NCI-H1105 treated with DMSO at 0.1 percent for 48 hours (cell line): ENCODE results near the gene NRXN3.

Experiments used
- DNase-seq: peaks from one replicate; lab custom pipeline; 2025; lab: John Stamatoyannopoulos, UW

The NRXN3 gene

DNA sequence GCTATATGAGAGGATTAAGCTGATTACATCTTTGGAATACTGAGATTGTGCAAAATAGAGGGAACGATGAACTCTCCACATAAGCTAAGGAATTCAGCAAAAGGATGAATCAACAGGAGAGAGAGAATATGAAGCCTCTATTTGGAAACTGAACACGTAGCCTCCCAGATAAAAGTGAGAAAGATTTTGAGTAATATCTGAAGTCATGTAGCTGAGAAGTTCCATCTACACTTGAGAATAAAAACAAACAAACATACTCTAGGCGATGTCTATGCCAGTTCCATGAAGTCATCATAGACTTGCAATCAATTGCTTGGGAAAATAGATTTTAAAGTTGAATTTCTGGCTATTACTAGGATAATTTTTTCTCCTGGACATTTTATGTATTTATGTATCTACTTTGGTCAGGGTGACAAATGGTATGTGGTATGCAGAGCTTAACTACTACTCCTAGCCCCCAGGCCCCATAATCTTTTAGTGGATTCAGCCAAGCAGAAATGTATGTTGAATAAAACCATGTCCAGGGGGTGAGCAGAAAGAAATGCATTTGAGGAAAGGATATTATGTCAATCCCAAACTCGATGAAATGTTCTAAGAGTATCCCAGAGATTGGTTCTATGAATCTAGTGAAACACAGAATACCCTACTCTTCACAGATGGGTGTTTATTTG lies 1413.7 kb downstream of the NRXN3 start:
- no peak for DNase-seq

DNA sequence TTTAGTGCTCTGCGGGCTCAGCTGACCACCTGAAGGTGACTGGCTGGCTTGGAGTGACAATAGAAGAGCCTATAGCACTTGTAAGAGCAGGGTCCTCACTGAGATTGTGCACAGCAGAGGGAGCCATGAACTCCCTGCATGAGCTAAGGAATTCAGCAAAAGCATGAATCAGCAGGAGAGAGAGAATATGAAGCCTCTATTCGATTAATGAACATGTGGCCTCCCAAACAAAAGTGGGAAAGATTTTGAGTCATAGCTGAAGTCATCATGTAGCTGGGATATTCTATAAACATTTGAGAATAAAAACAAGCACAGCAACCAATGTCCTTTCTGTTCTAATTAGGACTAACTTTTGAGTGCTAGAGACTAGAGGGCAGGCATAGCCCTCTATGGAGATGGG lies 1414.5 kb downstream of the NRXN3 start:
- no peak for DNase-seq

DNA sequence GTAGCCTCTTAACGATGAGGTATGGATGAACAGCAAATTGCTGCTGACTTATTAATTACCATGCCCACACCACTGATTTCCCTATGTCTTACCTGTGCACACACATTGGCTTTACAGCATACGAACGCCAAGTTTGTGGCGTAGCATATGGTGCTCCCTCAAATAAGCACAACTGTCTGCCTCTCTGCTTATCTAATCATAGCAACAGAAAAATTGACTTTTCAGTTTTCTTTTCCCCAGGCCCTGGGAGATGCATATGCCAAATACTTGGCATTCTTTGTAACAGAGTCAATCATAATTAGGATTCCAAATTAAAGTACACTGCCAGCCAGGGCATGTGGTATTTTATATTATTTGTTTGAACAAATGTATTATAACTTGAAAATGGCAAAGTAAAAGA lies 1415.7 kb downstream of the NRXN3 start:
- DNase-seq, result no peak

DNA sequence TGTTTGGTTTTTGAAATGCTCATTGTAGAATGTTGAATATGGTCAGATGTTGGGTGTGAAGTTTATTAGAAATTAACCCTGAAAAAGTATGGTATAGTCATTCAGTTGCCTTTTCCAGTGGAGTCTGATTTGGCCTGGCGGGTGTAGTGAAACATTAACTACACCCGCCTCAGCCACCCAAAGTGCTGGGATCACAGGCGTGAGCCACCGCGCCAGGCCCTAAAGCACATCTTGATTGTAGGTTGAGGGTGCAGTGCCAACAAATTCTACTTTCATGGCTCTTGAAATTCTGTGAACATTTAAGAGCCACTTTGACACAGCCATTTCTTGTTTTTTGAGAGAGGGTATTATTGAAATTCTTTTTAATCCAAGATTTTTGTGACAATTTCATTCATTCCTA lies 1416.2 kb downstream of the NRXN3 start:
- peak; percentile 16 for DNase-seq

DNA sequence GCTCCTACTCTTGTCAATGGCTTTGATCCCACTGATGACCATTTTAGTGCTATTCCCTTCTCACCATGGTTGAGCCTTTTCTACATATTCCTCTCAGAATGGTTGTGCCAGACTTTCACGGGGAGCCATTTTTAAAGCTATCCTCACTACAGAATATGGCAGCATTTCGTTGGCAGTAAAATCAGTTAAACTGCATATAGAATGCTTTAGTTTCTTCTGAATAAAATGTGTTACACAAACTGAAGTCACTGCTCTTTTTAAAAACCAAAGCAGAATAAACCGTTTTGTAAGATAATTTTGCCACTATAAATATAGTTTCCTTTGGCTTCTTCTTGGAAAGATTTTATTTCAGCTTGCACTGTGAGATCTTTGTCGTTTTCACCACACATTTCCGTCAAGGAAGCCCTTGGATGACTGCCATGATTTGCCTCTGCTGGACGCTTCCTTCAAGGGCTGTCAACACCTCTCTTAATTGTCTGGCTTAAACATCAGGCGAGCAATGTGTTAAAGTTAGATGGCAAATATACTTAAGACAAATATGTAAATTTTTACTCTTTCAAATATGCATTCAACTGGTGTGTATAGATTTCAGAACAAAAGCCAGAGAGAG lies 1416.9 kb downstream of the NRXN3 start:
- DNase-seq, result peak; percentile 9

DNA sequence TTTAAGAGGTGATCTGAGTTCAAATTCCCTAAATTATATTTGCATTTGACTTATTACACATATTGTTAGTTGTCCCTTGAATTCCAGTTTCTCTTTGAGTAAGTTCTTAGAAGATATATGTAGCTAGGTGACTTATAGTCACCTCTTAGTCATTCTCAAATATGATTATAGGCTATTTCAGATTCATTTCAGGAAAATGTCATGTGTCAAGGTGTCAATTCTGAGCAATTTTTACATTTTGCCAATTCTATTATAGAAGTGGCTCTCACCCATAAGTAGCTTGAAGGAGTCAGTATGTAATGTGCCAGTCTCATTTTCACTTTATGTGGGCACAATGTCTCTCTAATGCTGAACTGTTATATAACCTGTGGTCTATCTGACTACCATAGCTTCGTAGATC lies 1417.7 kb downstream of the NRXN3 start:
- no peak for DNase-seq

DNA sequence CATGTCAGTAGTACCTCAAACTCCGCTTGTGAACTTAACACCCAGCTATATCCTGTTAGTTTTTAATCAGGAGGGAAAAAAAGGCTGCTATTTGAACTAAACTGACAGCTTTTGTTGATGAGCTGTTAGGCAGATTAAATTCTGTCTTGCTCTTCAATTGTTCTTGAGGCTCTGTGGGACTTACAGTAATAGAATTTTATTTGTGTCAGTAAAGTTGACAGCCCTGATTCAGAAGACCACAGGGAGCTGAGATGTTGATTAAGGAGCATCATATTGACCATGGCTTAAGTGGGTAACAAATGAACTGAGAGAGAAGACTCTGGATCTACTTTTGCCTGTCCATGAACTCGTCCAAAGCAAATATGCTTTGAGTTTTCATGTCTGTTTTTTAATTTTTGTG lies 1418.2 kb downstream of the NRXN3 start:
- no peak for DNase-seq

DNA sequence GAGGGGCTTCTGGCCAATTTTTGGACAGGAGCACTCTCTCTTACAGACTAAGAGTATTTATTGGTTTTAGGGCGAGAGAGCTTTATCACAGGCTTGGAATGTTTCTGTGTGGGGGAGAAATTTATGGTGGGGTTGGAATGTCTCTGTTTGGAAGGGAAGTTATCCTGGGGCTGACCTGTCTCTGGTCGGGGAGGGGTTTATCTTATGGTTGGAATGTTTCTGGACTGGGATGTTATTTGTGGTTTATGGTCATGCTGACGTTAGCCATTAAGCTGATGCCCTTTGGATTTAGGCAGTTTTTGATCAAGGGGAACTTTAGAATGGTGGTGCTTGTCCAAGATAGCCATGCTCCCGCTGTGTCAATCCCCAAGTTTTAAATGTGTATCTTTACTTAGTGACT lies 1426.4 kb downstream of the NRXN3 start:
- DNase-seq, result no peak

DNA sequence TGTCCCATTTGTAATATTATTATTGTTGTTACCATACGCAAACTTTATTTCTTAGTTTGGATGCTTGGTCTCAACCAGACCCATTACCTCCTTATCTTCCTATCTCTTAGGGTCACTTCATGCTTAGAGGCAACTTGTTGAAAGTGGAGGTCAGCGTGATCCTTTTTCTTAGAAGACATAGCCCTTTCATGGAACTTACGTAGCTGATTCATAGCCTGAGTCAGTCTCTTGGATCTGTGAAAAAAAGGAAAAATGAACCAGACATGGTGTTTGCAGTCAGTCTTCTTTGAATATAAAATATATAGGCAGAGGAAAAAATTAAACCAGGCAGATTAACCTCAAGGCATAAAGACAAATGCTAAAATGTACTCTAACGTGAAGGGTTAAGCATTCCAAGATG lies 1427.4 kb downstream of the NRXN3 start:
- DNase-seq, result no peak

DNA sequence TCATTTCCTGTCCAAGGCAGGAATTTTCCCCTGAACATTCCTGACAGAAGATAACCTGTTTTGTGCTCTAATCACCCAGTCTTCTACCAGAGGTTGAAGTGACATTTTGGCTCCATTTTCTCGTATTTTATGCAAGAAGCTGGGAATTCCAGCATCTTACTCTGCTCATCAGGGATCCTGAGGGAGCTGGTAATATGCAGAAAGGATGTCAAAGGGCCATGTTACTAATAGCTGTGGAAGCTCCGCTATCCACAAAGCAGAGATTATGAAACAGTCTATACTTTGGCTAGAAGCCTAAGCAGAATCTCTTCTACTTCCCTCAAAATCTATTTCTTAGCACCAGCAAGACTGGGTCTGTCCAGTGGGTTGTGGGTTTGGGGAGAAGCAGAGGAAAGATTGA lies 1428.2 kb downstream of the NRXN3 start:
- DNase-seq, result no peak

DNA sequence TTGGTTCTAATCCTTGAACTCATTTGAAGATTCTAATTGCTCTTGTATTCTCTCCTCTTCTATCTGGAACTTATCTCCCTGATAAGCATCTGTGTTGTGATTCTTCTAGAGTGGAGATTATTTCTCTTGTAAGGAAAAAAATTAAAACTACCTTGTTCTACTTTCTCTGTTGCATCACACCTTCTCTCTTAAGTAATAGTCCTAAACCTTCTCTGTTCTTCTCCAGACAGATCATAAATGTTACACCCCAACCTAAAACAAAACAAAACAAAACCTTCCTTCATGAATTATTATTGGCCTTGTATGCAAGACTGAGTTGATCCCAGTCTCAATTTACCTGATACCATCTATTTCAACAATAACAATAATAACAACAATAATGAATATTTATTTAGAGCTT lies 1429.1 kb downstream of the NRXN3 start:
- DNase-seq, result no peak

DNA sequence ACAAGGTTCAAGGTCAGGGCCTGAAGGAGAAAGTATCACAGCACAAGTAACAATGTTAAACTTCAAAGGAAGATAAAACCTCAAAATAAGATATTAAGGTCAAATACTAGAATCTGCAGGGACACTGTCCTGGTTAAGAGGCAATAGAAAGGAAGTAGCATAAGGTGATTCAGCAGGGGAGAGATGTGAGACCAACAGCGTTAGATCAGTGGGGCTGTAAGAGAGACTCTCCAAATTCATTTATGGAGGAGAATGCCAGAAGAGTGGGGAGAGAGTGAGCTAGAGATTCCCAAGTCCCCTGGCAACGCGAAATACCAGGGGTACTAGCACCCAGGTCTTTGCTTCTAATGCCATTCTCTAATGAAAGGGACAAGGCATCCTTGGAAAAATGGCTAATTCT lies 1430.2 kb downstream of the NRXN3 start:
- DNase-seq, result no peak

DNA sequence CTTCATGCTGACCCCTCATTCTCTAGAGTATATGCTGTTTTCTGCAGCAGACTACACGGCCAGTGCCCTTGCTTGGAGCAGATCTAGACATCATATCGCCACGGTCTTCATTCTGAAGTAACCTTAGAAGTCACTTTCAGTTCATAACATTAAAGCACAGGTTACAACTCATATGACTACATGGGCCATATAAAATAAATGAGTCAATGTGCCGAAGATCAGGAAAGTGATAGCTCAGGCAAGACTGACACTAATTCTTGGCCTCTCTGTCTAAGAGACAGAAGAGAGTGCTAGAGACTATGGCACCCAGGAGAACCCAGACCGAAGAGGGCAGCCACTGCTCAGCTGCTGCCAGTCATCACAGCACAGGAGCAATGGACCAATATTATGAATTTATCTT lies 1431.4 kb downstream of the NRXN3 start:
- DNase-seq, result no peak

DNA sequence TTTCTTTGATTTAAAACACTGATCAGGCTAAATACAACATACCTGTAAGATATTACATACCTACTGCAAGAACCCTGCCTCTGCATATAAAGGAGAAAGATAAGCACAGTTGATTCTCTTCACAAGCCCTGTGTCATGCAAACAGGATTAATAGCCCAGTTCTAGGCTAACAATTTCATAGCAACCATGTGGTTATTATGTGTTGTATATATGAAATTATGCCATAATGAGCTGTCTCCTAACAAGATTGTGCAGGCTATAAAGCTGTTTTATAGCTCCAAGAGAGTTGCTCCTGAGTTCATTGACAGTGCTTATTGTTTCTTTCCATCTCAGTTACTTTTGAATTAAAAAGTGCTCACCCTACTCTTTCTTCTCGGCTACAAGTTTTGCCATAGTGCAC lies 1431.9 kb downstream of the NRXN3 start:
- peak; percentile 29 for DNase-seq

DNA sequence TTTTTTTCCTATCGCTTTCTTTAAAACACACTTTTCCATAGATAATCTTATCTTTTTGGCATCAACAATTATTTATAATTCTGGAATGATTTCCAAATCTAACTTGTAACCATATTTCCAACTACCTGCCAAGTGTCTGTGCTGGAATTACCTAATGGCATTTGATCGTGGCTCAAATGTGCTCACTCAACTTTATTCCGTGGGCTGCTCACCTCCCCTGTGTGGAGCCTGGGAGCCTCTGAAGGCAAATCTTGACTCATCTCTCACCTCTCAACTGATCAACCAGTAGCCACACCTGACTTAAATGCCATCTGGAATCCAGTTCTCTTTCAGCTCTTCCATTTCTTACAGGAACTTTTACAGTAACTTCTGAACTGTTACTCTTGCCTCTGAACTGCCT lies 1432.6 kb downstream of the NRXN3 start:
- no peak for DNase-seq

DNA sequence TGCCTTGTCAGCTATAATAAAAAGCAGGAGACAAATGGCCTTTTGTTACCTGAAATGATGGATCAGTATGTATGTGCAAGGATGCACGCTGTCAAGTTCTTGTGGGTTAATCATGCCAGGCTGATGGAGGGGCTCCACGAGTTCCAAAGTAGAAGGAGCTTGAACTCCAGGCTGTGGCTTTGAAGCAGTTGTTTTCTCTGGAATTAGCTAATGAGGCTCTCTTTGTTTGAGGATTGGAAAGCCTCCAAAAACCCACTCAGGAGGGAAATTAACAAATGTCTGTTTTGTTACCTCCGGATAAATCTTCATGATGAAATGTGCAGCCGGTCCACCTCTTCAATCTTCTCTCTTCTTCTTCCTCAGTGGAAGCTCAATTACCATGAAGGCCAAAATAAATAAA lies 1435.7 kb downstream of the NRXN3 start:
- DNase-seq, result peak; percentile 98

DNA sequence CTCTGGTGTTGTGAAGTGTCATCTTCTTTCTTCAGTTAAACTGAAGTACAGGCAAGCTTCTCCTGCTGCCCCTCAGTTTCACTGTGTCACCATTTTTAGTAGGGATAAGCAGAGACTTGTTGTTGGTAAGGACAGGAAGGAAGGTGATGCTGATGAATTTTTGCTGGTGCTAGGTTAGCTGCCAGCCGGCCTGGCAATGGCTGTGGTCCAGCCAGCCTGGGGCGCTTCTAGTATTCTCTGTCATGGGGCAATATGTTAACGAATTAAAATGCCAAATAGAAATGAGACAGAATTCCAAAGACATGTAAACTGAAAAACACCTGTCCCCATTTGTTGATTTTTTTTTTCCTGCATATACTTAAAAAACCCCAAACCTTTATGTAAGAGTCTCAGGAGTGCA lies 1438.3 kb downstream of the NRXN3 start:
- no peak for DNase-seq

DNA sequence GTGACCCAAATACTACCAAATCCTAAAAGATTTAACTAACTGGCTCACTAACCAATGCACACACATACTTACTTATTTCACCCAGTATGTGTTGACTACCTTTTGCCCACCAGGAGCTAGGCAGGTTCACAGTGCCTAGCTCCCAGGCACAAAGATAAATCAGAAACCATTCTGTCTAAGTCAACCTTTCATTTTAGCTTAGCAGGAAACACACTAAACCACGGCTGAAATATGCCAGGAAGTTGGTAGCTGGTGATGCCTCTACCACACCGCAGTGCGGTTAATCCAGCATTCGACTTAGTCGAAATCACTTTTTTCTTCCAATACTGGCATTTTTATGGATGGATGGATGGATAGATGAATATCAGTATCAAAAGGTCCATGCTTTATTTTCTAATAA lies 1443.5 kb downstream of the NRXN3 start:
- no peak for DNase-seq

DNA sequence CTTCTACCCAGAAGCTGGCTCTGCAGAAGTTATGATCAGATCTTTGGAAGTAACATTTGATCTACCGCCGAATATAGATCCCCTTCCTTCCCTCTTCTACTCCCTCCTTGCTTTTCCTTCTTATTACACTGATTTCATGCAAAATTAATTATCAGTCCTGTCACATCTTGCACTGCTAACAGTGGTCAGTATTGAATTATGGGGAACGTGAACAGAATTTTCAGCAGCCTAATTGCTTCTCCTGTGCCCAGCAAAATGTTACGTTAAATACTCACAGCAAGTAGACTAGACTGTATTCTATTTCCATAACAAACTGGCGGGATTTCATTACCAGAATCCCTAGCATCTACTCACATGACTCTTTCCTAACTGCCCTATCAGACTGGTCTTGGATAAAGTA lies 1444.3 kb downstream of the NRXN3 start:
- DNase-seq, result no peak

DNA sequence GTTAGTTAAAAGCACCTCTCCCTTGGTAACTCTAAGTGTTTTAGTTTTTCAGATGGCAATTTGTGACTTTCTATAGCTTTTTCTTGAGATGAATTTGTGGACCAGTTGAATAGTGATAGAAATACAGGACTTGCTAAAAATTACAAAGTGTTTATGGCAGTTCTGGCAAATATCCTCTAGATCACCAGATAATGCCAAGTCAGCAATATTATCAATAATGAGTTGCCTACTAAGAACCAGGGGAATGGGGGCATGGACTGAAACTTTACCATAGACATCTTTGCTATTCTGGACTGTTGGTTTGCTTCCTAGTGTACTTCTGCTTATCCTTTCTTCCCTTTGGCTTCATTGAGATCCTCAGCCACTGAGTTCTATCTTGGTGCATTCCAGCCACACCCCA lies 1456.9 kb downstream of the NRXN3 start:
- DNase-seq, result no peak

DNA sequence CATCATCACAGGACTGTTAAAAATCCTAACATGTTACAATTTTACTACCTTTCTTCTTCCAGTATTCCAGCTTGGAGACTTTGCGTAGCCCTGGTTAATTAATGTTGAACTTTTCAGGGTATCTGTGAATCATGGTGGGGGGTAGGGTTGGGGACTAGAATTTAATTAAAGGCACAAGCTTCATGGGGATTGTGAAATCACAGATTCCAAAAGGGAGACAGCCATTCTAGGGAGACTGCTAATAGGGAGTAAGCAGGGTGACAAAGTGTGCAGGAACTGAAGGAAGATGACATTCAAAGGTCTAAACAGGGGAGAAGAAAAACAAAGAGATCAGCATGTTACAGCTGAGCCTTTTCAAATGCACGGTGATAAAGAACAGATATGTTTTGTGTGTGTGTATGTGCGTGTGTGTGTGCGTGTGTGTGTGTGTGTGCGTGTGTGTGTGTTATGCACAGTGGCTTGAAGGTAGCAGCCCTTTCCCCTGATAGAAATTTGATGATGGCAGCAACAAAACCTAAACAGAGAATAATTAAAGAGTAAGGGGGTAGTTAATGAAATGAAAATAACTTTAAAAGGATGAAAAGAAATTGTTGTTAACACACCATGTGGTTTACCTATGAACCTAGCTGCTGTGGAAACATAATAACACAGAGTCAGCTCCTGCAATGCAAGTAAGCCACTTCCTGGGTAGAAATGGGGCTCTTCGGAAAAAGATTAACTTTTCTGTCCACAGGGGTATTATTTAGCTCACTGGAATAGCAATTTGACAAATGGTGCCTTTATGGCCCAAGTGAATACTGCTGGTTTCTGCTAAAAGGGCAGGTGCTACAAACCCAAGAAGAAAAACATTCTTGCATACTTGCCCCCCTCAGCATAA lies 1459.5 kb downstream of the NRXN3 start:
- DNase-seq, result no peak

DNA sequence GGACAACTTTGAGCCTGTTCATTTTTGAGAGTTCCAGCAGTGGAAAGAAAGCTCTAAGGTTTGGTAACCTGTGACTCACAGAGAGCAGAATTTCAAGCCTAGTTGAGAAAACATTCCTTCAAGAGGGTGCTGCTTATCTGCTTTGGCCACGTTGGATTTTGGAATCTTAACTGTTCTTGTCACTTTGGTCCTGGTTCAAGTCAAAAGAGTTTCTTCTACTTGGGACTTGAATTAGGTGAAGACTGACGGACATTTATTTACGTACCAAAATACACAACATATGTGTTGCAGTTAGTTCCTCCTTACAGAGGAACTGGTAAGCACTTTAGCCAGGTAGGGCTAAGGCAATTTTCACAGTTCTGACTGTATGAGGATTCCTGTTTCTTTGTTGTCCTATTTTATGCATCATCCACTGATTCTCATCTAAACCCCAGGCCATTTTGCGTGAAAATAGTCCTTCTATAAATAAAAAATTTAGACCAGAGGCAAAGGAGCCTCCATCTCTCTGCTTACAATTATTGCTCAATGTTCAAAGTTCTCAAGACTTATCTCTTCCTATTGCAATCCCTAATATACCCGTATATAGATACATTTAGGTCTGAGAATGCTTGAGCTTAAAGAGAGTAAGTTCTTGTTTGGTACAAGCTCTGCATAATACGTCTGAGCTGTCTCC lies 1460.3 kb downstream of the NRXN3 start:
- no peak for DNase-seq

DNA sequence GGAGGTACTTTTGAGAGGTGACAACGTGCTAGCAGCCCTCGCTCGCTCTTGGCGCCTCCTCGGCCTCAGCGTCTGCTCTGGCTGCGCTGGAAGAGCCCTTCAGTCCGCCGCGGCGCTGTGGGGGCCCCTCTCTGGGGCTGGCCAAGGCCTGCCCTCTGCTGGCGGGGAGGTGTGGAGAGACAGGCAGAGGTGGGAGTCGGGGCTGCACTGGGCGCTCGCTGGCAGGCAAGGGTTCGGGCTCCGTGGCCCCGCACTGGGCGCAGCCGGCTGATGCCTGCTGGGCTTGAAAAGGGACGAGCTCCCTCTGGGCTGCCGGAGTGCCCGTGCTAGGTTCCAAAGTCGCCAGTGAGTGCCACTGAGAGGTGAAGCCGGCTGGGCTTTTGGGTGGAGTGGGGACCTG lies 1461.1 kb downstream of the NRXN3 start:
- DNase-seq, result no peak
